SK-N-MC (cell line): ENCODE data around the gene CARD9.

ENCODE experiments used
- EZH2 ChIP-seq: fragments of 200-600 bp; sonication (generic); IDR thresholded peaks from one replicate; pipeline ENCODE4 v1.6.1; 2017; ENCODE audit warnings: antibody characterized with exemption
- FOXP2 ChIP-seq: optimal IDR thresholded peaks from 2 replicates; pipeline ENCODE3; 2011; ENCODE audit warnings: mild to moderate bottlenecking, moderate library complexity; ENCODE audit not compliant: insufficient read depth; ENCODE audit errors: extremely low read length, control extremely low read depth
- POLR2AphosphoS5 ChIP-seq: IDR thresholded peaks from 2 replicates; pipeline ENCODE4 v1.6.1; 2012; ENCODE audit warnings: mild to moderate bottlenecking, low read depth, low read length, borderline replicate concordance

DNA sequence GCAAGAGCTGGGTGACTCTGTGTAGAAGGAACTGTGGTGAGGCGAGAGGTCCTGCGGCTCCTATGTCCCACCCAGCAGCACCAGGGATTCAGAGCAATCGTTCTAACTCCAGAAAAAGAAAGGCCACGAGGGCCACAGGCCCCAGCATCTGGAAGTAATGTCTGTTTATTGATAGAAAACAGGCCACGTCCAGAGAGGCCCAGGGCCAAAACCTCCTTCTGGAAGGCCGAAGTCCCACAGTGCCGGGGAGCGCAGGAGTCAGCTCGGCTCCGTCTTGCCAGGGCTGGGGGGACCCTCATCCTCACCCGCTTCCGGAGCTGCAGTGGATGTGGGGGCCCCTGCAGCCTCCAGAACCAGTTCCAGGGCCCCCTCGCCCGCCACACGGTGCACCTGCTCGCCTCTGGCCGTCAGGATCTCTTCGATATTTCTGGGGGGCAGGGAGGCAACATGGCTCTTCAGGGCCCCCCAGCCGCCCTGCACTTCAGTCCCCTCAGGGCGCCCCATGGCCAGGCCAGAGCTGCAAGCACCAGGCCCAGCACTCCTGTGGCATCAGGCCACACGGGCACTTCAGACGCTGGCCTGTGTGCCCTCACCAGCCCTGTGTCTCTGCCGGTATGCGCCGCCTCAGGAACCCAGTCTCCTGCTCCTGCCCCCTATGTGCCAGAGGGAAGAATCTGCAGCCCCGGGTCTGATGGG lies 11.6 kb downstream of the CARD9 start:
- TF ChIP-seq POLR2AphosphoS5 (no peak), EZH2 (no peak), FOXP2 (no peak)
